GM12865 (cell line): ENCODE measurements around the gene MYL5.

Source experiments
- DNase-seq: peaks from one replicate; pipeline ENCODE4 v3.0.0; 2010; ENCODE audit warnings: low read depth
- H3K4me3 ChIP-seq: 2 replicates; pipeline ENCODE4 v1.5.1; 2011; ENCODE audit warnings: mild to moderate bottlenecking, low read depth, low read length, control low read depth
- TF ChIP-seq, protein P1 (sequence below): IDR thresholded peaks from 2 replicates; pipeline ENCODE4 v1.5.1; 2011; ENCODE audit warnings: low read length, control low read depth, low read depth, inconsistent platforms; ENCODE audit not compliant: insufficient read depth; ENCODE audit errors: missing control alignments

Gene MYL5

DNA sequence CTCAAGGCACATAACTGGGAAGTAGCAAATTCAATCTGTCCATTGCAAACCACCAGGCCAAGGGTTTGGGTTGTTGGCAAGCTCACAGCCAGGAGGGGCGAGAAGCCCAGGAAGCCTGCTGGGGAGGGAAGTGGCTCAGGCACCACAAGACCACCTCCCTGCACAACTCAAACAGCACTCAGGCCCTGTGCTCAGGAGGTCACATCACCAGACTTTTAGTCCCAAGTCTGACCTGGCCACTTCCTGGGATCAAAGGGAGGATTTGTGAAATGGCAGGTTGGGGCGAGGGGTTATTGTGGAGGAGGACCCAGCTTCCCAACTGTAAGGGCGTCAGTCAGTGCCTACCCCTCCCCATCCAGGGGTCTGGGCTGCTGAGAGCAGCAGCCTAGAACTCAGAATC lies 2.6 kb upstream of the MYL5 start:
- no peak overlapping the region for H3K4me3 ChIP-seq
- TF ChIP-seq, protein P1, sequence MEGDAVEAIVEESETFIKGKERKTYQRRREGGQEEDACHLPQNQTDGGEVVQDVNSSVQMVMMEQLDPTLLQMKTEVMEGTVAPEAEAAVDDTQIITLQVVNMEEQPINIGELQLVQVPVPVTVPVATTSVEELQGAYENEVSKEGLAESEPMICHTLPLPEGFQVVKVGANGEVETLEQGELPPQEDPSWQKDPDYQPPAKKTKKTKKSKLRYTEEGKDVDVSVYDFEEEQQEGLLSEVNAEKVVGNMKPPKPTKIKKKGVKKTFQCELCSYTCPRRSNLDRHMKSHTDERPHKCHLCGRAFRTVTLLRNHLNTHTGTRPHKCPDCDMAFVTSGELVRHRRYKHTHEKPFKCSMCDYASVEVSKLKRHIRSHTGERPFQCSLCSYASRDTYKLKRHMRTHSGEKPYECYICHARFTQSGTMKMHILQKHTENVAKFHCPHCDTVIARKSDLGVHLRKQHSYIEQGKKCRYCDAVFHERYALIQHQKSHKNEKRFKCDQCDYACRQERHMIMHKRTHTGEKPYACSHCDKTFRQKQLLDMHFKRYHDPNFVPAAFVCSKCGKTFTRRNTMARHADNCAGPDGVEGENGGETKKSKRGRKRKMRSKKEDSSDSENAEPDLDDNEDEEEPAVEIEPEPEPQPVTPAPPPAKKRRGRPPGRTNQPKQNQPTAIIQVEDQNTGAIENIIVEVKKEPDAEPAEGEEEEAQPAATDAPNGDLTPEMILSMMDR: no peak
- no peak for DNase-seq

DNA sequence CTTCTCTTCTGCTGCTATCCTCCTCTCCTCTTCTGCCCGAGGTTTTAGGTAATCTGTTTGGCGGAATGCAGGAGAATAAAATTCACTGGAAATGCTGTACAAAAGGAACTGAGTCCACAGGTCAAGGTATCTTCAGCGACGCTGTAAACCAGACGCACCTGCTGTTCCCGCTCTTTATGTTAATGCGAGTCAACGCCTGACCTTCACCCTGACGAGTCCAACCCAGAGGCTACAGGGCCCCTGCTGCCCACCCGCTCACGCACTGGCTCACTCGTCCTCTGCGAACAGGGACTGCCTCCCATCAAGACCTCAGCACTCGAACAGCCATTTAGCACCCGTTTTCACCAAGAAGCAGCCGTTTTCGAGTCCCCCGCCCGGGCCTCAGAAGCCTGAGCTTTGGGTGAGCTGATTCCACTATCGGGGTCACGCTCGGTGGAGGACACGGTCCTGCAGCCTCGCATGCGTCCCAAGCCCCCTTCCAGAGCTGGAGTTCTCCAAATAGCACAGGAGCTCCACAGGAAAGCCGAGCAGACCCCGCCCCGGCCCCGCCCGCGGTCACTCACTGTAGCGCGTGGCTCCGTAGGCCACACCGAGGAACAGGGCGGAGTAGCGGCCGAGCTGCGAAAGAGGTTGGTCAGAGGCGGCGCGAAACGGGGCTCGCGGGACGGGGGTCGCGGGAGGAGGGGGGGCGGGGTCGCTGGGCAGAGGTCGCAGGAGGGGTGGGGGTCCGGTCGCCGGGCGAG lies 822 bp upstream of the MYL5 start:
- TF ChIP-seq, protein P1: no peak
- H3K4me3 ChIP-seq: peak overlapping the region; percentile 72
- DNase-seq: no peak

DNA sequence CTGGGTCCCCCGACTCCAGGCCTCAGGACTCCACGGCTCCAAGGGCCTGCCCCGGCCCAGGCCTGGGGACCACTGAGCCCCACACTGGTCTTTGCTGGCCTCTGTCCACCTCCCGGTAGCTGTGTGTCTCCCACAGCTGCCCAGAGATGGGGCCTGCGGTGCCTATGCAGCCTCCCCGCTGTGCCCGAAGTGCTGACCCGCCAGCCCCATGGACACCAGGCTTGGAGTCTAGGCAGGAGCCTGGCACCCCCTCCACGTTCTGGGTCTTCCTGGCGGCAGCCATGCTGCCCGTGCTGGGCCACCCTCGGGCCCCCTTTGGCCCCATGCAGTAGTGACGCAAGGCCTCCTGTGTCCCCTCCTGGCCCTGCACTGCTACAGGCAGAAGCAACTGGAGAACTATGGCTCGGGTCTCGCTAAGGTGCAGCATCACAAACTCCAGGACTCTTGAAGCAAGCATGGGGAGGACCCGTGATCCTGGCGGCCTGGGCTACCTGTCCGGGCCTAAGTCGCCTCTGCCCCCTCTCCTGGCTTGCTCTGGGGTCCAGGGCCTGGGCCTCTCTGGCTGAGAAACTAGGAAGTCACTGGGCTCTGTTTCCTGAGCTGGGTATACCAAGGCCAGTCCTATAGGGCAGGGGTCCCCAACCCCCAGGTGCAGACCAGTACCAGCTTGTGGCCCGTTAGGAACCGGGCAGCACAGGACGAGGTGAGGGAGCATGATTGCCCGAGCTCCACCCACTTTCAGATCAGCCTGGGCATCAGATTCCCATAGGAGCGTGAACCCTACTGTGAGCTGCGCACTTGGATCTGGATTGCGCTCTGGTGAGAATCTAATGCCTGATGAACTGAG lies 917 bp downstream of the MYL5 start:
- peak; percentile 47 for DNase-seq
- H3K4me3 ChIP-seq: peak overlapping the region; percentile 88
- TF ChIP-seq, protein P1: no peak

DNA sequence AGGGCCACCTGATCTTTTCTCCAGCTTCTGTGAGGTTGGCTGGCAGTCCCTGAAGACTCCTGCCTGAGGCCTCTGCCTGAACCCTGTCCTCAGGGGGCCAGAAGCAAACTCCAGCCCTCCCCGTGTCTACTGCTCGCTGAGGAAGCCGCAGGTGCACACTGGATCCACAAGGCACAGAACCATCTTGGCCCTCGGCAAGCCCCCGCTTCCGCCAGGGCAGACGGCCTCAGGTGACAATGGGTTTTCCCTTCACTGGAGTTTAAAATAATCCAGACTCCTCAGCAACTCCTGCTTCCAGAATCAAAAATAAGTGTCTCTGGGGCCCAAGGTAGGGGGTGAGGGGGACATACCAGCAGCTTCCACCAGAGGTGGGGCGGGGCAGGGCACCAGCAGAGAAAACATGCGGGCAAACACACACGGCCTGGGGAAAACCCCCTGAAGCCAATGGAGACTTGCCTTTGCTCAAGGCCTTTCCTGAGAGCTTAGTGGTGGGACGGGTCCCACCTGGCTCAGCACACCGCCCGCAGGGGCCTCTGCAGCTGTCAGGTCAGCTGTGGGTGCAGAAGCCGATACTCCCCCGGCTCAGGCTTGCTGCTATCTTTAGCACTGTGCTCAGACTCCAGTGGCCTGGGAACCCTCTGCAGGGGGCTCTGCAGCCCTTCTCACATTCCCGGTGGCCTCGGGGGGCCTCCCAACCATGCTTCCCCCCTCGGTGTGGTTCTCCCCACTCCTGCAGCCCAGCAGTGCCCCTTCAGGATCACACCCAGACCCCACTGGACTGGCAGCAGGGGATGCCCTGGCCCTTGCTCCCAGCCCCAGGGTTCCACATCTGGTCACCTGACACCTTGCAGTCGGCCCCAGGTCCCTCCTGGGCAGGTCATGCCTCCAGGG lies 1.9 kb downstream of the MYL5 start:
- TF ChIP-seq, protein P1: no peak
- DNase-seq: peak; percentile 82
- H3K4me3 ChIP-seq: peak overlapping the region; percentile 88

DNA sequence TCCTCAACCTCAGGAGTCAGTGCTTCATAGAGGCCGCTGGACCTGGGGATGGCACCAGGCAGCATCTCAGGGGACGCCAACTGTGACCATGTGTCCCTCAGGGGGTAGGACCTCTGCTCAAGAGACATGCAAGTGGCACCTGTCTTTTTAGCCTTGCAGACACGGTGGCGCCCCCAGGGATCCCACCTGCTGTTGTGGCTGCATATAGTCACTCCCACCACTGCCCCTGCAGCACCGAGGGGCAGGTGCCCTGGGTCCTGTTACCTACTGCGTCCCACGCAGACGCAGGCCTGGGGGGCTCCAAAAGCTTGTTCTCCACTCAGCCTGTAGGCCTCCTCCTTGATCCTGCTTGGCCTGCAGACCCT lies 2.5 kb downstream of the MYL5 start:
- no peak for DNase-seq
- TF ChIP-seq, protein P1: no peak
- no peak overlapping the region for H3K4me3 ChIP-seq

DNA sequence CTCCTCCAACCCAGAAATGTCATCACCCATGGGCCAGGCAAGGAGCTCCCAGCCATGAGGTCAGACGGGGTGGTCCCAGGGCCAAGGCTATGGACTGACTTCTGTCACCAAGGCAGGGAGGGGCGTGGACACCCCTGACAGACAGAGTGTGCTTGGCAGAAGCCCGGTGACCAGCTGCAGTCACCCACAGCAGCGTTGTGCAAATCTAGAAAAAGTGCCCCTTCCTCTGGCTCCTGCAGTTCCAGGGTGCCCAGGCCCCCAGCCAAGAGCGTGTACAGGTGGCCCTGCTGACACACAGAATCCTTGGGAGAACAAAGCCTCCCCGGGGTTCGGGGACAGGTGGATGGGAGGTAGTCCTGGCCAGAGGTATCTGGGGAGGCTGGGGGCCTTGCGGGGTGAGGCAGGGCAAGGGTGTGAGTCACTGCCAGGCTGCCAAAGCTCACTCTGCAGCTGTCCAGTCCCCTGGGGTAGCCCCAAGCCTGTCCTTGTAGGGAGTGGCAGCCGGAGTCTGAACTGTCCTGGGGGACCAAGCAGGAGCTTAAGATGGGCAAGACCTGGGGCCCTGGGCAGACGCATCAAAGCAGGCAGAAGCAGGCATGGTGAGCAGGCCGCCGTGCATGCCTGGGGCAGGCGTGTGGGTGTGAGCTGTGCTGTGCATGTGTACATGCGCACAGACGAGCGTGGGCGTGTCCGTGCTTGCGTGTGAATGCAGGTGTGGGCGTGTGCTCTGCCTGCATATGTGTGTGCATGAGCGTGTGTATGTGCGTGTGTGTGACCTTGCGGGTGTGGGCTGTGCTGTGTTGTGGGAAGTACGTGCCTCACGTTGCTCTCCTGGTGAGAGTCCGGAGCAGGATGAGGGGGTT lies 3.3 kb downstream of the MYL5 start:
- H3K4me3 ChIP-seq: no peak overlapping the region
- TF ChIP-seq, protein P1: no peak
- peak; percentile 82 for DNase-seq
